OCI-LY1 (cell line): ENCODE results near the gene DCTN2.
"Not testable (repeated sequence)": the region's sequence is repeated elsewhere in the genome, so short reads cannot be mapped to it uniquely, and the experiment has no call there.

Source experiments
- H2AFZ ChIP-seq: fragments of 200-600 bp; sonication (generic), shearing (Covaris generic); 2 replicates; pipeline ENCODE4 v1.6.0; 2014; ENCODE audit warnings: antibody characterized with exemption, mild to moderate bottlenecking, low read length
- H3F3A ChIP-seq: fragments of 200-600 bp; sonication (generic), shearing (Covaris generic); 2 replicates; pipeline ENCODE4 v1.6.0; 2014; ENCODE audit warnings: mild to moderate bottlenecking, antibody characterized with exemption, low read length, moderate library complexity; ENCODE audit not compliant: insufficient read depth
- H3K27ac ChIP-seq: fragments of 200-600 bp; sonication (generic); 2 replicates; pipeline ENCODE4 v1.5.1; 2014; ENCODE audit warnings: low read length, mixed run types, mild to moderate bottlenecking, low read depth; ENCODE audit not compliant: poor library complexity, severe bottlenecking
- H3K27me3 ChIP-seq: fragments of 200-600 bp; sonication (generic); 2 replicates; pipeline ENCODE4 v1.6.0; 2014; ENCODE audit warnings: antibody characterized with exemption, mild to moderate bottlenecking, low read length, moderate library complexity; ENCODE audit not compliant: insufficient read depth
- H3K36me3 ChIP-seq: fragments of 200-600 bp; sonication (generic); 2 replicates; pipeline ENCODE4 v1.6.1; 2014; ENCODE audit warnings: mild to moderate bottlenecking, antibody characterized with exemption, low read length, moderate library complexity, mixed read lengths; ENCODE audit not compliant: insufficient read depth
- H3K4me1 ChIP-seq: fragments of 200-600 bp; sonication (generic); 2 replicates; pipeline ENCODE4 v1.5.1; 2014; ENCODE audit warnings: mild to moderate bottlenecking, low read length, moderate library complexity; ENCODE audit not compliant: insufficient read depth, severe bottlenecking
- H3K4me2 ChIP-seq: fragments of 200-600 bp; sonication (generic), shearing (Covaris generic); 2 replicates; pipeline ENCODE4 v1.6.1; 2014; ENCODE audit warnings: low read length
- H3K4me3 ChIP-seq: fragments of 200-600 bp; sonication (generic); 2 replicates; pipeline ENCODE4 v1.5.1; 2014; ENCODE audit warnings: low read length, low read depth, mild to moderate bottlenecking, mixed read lengths; ENCODE audit not compliant: poor library complexity, severe bottlenecking
- H3K79me2 ChIP-seq: fragments of 200-600 bp; shearing (Covaris generic); 2 replicates; pipeline ENCODE4 v1.6.1; 2016; ENCODE audit warnings: mixed run types, low read length, mixed read lengths; ENCODE audit not compliant: insufficient read depth
- H3K9ac ChIP-seq: fragments of 200-600 bp; sonication (generic), shearing (Covaris generic); 2 replicates; pipeline ENCODE4 v1.6.1; 2014; ENCODE audit warnings: mild to moderate bottlenecking, low read length, mixed read lengths
- H3K9me2 ChIP-seq: fragments of 200-600 bp; sonication (generic), shearing (Covaris generic); 2 replicates; pipeline ENCODE4 v1.6.1; 2014; ENCODE audit warnings: low read depth, mild to moderate bottlenecking, low read length, mixed read lengths
- H3K9me3 ChIP-seq: fragments of 200-600 bp; shearing (Covaris generic); 2 replicates; pipeline ENCODE4 v1.6.1; 2014; ENCODE audit warnings: low read length, mixed read lengths
- H4K20me1 ChIP-seq: fragments of 200-600 bp; sonication (generic), shearing (Covaris generic); 2 replicates; pipeline ENCODE4 v1.6.0; 2016; ENCODE audit warnings: mild to moderate bottlenecking, low read length; ENCODE audit not compliant: insufficient read depth
- EZH2 ChIP-seq: fragments of 200-600 bp; sonication (generic), shearing (Covaris generic); IDR thresholded peaks from 2 replicates; pipeline ENCODE4 v1.8.0; 2017; ENCODE audit warnings: borderline replicate concordance, mixed run types, mild to moderate bottlenecking, antibody characterized with exemption, low read length, moderate library complexity, mixed read lengths
- TF ChIP-seq, protein P1 (sequence below): fragments of 200-600 bp; sonication (generic), shearing (Covaris generic); IDR thresholded peaks from 2 replicates; pipeline ENCODE4 v1.5.1; 2017; ENCODE audit warnings: mild to moderate bottlenecking, antibody characterized with exemption, low read length, moderate library complexity, mixed read lengths

Gene DCTN2

DNA sequence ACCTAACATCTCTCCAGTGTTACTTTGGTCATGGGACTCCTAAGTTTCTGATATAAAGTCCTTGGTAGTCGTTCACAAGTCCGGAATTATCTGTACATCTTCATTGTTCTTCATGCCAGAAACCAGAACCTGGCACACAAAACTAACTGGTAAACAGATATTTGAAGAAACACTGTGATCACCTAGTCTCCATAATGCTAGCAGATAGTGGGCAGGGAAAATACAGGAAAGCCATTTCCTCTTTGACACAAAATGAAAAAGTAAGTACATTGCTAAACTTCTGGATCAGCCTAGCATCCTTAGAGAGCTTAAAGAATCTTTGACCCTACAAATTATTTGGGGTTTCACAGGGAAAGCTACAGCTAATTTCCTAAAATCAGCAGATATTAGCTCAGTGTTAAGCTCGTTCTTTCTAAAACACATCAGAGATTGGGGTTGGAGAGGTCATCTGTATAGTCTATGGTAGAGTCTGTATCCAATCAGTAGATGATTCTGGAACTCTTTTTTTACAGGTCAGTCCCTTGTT lies 31.5 kb downstream of the DCTN2 start:
- H3K9ac ChIP-seq: no peak overlapping the region
- no peak overlapping the region for H3K27ac ChIP-seq
- TF ChIP-seq, protein P1, sequence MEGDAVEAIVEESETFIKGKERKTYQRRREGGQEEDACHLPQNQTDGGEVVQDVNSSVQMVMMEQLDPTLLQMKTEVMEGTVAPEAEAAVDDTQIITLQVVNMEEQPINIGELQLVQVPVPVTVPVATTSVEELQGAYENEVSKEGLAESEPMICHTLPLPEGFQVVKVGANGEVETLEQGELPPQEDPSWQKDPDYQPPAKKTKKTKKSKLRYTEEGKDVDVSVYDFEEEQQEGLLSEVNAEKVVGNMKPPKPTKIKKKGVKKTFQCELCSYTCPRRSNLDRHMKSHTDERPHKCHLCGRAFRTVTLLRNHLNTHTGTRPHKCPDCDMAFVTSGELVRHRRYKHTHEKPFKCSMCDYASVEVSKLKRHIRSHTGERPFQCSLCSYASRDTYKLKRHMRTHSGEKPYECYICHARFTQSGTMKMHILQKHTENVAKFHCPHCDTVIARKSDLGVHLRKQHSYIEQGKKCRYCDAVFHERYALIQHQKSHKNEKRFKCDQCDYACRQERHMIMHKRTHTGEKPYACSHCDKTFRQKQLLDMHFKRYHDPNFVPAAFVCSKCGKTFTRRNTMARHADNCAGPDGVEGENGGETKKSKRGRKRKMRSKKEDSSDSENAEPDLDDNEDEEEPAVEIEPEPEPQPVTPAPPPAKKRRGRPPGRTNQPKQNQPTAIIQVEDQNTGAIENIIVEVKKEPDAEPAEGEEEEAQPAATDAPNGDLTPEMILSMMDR: no peak
- H3K4me1 ChIP-seq: peaks cover 16% of the 10 kb centered on the region
- H4K20me1 ChIP-seq: no peaks in the 10 kb centered on the region
- 0 out of 2 replicates have a peak, but pooled peaks cover 3% of the 10 kb centered on the region for H3F3A ChIP-seq
- H3K36me3 ChIP-seq: peaks cover 85% of the 10 kb centered on the region
- H3K4me2 ChIP-seq: no peak overlapping the region
- no peaks in the 10 kb centered on the region for H3K9me2 ChIP-seq
- peaks cover 11% of the 10 kb centered on the region for H3K79me2 ChIP-seq
- H3K9me3 ChIP-seq: no peaks in the 10 kb centered on the region
- no peak overlapping the region for H2AFZ ChIP-seq
- no peaks in the 10 kb centered on the region for H3K27me3 ChIP-seq
- no peak overlapping the region for H3K4me3 ChIP-seq

DNA sequence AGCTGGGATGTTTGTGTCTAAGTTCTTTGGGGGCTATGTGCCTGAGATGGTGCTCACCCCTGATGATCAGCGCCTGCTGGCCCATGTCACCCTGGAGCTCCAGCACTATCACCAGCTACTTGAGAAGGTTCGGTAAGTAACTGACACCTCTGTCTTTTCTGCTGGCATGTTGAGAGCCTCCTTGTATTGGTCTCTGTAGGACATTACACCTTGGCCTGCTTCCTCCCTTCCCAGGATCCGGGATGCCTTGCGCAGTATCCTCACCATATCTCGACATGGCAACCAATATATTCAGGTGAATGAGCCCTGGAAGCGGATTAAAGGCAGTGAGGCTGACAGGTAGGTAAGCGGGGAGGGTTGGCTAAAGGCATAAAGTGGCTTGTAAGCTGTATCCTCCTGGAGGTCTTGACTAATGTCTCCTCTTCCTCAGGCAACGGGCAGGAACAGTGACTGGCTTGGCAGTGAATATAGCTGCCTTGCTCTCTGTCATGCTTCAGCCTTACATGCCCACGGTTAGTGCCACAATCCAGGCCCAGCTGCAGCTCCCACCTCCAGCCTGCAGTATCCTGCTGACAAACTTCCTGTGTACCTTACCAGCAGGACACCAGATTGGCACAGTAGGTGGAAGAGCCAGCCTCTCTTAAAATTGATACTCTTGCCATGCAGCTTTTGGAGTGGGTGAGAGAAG lies 32.1 kb downstream of the DCTN2 start:
- Histone ChIP-seq H4K20me1 (no peaks in the 10 kb centered on the region), H3K27me3 (no peaks in the 10 kb centered on the region), H3K9ac (no peak overlapping the region), H3K79me2 (peaks cover 11% of the 10 kb centered on the region), H3K9me2 (no peaks in the 10 kb centered on the region), H3K4me3 (no peak overlapping the region), H2AFZ (no peak overlapping the region), H3K4me1 (peaks cover 16% of the 10 kb centered on the region), H3K4me2 (no peak overlapping the region), H3K27ac (no peak overlapping the region), H3K36me3 (peaks cover 91% of the 10 kb centered on the region), H3F3A (0 out of 2 replicates have a peak, but pooled peaks cover 3% of the 10 kb centered on the region), H3K9me3 (no peaks in the 10 kb centered on the region)
- TF ChIP-seq EZH2: no peak
- TF ChIP-seq, protein P1: no peak

DNA sequence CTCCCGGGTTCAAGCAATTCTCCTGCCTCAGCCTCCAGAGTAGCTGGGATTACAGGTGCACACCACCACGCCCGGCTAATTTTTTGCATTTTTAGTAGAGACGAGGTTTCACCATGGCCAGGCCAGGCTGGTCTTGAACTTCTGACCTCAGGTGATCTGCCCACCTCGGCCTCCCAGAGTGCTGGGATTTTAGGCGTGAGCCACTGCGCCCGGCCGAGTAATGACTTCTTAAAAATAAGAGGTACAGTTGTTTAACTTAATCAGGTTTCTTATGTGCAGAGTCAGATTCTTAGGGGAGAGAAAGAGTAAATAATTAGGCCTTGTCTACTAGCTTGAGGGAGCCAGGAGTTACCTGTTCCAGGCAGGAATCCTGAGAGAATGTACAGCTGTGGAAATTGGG lies 32.7 kb downstream of the DCTN2 start:
- not testable (repeated sequence) for H3K9me2 ChIP-seq, H3K4me3 ChIP-seq, H3K9ac ChIP-seq, H3K79me2 ChIP-seq, H2AFZ ChIP-seq, H4K20me1 ChIP-seq, H3K27me3 ChIP-seq, H3K4me2 ChIP-seq, H3K9me3 ChIP-seq, H3F3A ChIP-seq, H3K27ac ChIP-seq
- peaks cover 94% of the 10 kb centered on the region for H3K36me3 ChIP-seq
- peaks cover 12% of the 10 kb centered on the region for H3K4me1 ChIP-seq

DNA sequence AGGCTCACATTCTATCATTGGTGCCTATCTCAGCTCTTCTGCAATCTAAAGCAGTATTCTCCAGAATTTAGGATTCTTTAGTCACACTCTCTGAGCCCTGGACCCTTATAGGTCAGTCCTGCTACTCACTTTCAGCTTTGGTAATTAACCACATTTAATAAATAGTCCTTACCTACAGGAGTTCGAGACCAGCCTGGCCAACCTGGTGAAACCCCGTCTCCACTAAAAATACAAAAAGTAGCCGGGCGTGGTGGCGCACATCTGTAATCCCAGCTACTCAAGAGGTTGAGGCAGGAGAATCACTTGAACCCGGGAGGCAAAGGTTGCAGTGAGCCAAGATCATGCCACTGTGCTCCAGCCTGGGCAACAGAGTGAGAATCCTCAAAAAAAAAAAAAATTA lies 33.3 kb downstream of the DCTN2 start:
- not testable (repeated sequence) for H4K20me1 ChIP-seq, H3K27me3 ChIP-seq, H3K9me2 ChIP-seq, H3K4me3 ChIP-seq, H3K9me3 ChIP-seq, H3F3A ChIP-seq, H3K4me2 ChIP-seq, H3K27ac ChIP-seq, H3K79me2 ChIP-seq, H2AFZ ChIP-seq, H3K4me1 ChIP-seq, H3K9ac ChIP-seq
- H3K36me3 ChIP-seq: peaks cover 94% of the 10 kb centered on the region
